NCI-H460 (cell line): ENCODE results near the gene TMEM39B. TPM values are rescaled to one million over a fixed set of nuclear protein-coding genes. Genes with fewer than 3 reads are reported as not detected.
A peak's percentile ranks its signal among the peaks of the same experiment; 100 is the strongest.
"Not testable (repeated sequence)": the region's sequence is repeated elsewhere in the genome, so short reads cannot be mapped to it uniquely, and the experiment has no call there.

Source experiments
- DNase-seq: peaks from one replicate; pipeline ENCODE4 v3.0.0-alpha.2; 2016; ENCODE audit warnings: low read depth; ENCODE audit errors: extremely low read depth
- total RNA-seq: library from RNA; depleted of rRNA; stranded (reverse); fragments of >200 nt; shearing (Covaris generic); gene quantifications from 2 replicates; pipeline ENCODE4 v1.2.3, GENCODE V29; 2014

Gene TMEM39B
- total RNA-seq, 1 experiment from 2014 or later = 8.6 TPM

DNA sequence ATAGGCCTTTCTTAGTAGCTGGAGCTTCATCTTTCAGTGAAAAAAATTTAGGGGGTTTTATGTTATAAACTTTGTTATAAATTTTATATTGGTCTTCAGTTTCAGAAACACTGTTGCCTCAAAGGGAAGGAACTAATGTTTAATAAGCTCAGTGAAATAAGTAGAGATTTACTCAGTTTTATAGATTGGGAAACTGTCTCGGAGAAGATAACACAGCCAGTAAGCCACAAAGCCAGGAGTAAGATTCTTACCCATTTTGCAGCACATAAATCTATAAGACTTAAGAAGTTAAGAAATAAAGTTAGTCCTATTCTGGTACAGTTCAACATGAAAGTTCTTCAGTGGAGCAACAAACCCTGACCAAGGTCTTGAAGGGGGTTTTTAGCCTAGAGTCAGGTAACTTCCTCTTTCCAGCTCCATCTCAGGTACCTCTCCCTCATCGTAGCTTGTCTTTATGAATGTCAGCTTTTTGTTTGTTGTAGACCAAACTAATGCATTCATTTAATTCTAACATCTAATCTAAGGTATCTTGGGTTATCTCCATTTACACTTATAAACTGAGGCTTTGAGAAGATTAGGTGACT is 38.4 kb downstream of the TMEM39B start:
- no peak for DNase-seq

DNA sequence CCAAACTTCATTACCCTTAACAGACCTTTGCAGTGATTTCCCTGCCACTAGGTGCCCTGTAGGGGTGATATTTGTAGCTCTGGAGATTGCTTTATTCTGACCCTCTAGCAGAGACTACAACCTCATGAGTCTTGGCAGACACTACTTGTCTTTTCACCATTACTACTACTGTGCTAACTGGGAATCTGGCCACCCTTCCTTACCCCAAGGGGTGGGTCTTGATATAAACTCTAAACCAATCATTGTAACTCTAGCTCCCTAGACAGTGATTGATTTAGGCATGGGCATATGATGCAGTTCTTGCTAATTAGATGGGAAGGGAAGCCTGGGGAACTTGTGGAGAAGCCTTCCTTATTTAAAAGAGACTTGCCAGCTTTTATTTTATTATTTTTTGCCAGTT is 39.0 kb downstream of the TMEM39B start:
- DNase-seq = no peak

DNA sequence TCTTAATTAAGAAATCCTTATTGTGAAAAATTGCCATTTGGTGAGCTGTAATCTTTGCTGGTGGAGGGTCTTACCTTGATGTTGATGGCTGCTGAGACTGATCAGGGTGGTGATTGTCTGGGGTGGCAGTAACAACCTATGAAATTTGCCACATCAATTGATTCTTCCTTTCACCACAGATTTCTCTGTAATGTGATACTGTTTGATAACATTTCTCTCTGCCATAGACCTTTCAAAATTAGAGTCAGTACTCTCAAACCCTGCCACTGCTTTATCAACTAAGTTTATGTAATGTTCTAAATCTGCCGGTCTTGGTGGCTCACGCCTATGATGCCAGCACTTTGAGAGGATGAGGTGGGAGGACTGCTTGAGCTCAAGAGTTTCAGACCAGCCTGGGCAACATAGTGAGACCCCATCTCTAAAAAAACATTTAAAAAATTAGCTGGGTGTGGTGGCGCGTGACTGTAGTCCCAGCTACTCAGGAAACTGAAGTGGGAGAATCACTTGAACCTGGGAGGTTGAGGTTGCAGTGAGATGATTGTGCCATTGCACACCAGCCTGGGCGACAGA is 40.2 kb downstream of the TMEM39B start:
- no peak for DNase-seq

DNA sequence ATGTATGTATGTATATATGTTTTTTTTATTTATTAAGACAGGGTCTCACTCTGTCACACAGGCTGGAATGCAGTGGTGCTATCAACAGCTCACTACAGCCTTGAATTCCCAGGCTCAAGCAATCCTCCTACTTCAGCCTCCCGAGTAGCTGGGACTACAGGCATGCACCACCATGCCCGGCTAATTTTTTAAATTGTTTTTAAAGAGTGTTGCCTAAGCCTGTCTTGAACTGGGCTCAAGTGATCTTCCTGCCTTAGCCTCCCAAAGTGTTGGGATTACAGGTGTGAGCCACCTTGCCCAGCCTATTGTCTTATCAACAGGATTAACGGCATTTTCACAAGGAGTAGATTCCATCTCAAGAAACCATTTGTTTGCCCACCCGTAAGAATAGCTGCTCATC is 40.7 kb downstream of the TMEM39B start:
- not testable (repeated sequence) for DNase-seq

DNA sequence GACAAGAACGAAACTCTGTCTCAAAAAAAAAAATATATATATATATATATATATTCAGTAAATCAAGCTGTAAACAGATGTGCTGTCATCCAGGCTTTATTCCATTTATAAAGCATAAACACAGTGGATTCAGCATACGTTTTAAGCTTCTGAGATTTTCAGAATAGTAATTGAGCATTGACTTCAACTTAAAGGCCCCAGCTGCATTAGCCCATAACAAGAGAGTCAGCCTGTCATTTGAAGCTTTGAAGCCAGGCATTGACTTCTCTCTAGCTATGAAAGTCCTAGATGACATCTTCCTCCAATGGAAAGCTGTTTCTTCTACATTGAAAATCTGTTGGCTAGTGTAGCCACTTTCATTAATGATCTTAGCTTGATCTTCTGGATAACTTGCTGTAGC is 41.7 kb downstream of the TMEM39B start:
- no peak for DNase-seq

DNA sequence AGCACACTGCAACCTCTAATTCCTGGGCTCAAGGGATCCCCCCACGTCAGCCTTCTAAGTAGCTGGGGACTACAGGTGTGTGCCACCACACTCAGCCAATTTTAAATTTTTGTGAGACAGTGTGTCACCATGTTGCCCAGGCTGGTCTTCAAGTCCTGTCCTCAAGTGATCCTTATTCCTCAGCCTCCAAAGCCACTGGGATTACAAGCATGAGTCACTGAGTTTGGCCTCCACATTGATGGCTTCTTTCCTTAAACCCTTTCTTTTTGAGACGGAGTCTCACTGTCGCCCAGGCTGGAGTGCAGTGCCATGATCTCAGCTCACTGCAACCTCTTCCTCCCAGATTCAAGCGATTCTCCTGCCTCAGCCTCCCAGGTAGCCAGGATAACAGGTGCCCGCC is 42.8 kb downstream of the TMEM39B start:
- DNase-seq = no peak

DNA sequence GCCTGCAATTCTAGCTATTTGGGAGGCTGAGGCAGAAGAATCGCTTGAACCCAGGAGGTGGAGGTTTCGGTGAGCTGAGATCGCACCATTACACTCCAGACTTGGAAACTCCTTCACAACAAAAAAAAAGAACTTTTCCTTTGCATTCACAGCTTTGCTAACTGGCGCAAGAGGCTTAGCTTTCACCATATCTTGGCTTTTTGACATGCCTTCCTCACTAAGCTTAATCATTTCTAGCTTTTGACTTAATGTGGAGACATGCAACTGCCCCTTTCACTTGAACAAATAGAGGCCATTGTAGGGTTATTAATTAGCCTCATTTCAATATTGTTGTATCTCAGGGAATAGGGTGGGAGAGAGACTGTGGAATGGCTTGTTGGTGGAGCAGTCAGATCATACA is 43.8 kb downstream of the TMEM39B start:
- no peak for DNase-seq

DNA sequence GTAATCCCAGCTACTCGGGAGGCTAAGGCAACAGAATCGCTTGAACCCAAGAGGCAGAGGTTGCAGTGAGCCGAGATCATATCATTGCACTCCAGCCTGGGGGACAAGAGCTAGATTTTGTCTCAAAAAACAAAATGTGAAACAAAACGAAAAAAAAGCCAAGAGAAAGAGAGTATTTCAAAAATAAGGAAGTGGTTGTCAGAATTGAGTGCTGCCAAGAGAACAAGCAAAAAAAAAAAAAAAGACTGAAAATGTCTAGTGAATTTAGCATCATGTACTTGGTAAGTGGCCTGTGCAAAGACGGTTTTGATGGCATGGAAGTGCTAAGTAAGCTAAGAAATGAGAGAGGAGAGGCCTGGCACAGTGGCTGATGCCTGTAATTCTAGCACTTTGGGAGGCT is 49.4 kb downstream of the TMEM39B start:
- no peak for DNase-seq

DNA sequence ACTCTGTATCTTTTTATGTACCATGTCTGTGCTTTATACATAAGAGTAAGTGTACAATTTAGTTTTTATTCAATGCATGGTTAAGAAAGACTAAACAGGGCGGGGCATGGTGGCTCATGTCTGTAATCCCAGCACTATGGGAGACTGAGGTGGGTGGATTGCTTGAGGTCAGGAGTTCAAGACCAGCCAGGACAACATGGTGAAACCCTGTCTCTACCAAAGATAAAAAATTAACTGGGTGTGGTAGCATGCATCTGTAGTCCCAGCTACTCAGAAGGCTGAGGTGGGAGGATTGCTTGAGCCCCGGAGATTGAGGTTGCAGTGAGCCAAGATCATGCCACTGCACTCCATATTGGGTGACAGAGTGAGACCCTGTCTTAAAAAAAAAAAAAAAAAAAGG is 50.6 kb downstream of the TMEM39B start:
- DNase-seq = not testable (repeated sequence)

DNA sequence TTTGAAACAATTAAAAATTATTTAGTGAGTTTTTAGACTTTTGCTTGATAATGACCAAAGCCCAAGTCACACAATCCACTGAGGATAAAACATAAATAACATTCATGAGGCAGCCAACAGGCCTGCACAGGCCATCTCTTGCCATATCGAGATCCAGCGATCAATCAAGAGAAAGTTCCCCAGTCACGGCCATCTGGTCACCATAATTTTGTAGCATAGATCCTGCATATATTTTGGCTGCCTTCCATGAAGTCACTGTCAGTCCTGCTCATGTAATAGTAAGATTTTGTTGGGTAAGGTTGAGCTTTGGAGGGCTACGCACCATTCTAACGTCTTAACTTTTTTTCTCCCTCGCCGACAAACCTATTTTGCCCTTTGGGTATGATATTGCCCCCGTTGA is 52.6 kb downstream of the TMEM39B start:
- no peak for DNase-seq

DNA sequence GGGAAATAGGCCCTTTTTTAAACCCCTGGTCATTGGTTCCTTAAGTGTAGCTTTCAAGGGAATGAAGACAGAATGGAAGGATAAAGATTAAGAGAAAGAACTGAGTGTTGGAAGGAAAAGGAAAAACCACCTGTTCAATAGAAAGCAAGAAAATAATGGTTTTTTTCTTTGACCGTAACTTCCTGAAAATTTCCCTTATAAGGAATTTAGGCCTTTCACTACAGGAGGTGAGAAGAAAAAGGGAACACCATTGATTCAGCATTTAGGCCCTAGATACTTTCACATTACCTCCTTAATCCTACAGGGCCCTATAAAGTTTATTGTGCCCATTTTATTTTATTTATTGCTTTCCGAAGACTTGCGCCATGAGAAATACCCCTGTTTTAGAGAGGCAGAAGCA is 54.0 kb downstream of the TMEM39B start:
- no peak for DNase-seq

DNA sequence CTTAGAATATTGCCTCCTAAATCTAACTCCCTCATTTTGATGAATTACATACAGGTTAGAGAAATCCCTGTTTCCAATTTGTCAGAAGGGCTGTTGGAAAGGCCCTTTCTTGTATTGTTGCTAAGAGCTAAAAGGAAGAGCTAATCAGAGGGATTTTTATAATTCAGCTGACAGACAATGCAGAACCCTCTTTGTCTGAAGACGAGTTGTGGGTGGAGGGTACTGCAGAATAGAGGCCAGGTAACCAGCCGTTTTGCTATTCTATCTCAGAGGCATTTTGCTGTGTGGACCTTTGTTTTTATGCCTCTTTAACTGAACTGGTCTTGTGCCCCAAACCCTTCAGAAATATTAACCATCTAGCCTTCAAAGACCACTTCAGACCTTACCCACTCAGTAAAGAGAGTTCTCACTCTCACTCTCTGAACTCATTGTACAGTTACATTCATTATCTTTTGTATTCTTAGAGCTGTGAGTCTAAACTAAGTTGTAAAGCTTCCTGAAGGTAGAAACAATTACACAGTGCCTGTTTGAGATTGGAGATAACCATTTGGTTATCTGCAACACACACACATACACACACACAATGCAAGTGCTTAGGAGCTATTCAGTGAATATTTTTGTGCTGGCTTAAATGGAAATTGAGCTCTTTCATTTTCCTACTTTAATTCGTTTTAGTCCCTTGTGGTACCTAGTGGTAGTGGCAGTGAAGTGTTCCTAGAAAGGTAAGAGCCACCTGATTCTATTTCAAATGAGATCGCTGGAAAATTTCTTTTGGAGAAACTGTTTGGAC is 54.9 kb downstream of the TMEM39B start:
- no peak for DNase-seq

DNA sequence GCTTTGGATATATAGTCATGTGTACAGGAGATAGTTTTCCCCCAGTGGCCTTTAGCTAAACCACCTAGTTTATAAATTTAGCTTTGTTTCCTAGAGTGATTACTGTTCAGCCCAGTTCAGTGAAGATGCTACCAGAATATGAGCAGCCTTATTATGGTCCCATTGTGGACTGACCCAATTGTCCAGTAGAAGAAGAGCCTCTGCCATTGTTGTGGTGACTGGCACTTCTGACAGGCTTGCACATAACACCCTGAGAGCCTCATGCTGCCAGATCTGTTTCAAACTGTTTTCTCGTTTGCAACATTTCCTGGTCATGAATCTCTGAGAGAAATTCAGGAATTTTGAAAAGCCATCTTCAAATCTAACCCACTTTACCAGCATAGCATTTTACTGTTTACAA is 55.7 kb downstream of the TMEM39B start:
- no peak for DNase-seq

DNA sequence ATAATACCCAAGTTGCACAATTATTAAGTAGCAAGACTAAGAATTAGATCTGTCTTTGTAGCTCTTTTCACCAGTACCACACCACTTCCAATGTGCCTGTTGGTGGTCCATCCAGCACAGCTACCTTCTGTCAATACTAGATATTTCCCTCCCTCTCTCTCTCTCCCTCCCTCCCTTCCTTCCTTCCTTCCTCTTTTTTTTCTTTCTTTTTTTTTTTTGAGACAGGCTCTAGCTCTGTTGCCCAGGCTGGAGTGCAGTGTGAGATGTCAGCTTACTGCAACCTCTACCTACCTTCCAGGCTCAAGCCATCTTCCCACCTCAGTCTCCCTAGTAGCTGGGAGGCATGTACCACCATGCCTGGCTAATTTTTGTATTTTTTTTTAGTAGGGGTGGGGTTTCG is 56.2 kb downstream of the TMEM39B start:
- no peak for DNase-seq

DNA sequence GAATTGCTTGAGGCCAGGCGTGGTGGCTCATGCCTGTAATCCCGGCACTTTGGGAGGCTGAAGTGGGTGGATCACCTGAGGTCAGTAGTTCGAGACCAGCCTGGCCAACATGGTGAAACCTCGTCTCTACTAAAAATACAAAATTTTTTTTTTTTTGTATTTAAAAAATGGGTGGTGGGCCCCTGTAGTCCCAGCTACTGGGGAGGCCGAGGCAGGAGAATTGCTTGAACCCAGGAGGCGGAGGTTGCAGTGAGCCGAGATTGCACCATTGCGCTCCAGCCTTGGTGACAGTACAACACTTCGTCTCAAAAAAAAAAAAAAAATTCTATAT is 61.2 kb downstream of the TMEM39B start:
- not testable (repeated sequence) for DNase-seq

DNA sequence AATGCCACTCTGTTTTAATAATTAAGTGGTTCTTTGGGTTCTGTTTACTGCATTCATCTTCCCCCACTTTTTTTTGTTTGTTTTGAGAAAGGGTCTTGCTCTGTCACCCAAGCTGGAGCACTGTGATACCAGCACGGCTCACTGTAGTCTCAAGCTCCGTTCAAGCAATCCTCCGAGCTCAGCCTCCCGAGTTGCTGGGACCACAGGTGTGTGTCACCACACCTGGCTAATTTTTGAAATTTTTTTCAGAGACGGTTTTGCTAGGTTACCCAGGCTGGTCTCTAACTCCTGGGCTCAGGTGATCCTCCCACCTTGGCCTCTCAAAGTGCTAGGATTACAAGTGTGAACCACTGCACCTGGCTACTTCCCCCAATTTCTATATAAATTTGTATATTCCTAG is 64.4 kb downstream of the TMEM39B start:
- DNase-seq = no peak

DNA sequence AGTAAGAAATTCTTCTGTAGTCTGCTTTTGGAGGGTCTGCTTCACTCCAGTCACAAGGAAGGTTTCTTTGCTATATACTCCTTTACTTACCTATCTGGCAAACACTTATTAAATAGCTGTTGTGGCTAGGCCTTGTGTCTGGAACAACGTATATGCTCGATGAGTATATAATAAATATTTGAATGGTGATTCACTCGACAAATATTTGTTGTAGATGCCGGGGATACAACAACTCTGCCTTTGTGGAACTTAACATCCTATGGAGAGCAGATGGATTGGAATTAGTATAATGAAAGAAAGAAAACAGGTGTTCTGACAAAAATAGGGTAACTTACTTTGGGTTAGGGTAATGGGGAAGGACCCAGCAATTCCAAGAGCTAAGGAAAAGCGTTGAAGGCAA is 66.2 kb downstream of the TMEM39B start:
- DNase-seq = peak; percentile 20

DNA sequence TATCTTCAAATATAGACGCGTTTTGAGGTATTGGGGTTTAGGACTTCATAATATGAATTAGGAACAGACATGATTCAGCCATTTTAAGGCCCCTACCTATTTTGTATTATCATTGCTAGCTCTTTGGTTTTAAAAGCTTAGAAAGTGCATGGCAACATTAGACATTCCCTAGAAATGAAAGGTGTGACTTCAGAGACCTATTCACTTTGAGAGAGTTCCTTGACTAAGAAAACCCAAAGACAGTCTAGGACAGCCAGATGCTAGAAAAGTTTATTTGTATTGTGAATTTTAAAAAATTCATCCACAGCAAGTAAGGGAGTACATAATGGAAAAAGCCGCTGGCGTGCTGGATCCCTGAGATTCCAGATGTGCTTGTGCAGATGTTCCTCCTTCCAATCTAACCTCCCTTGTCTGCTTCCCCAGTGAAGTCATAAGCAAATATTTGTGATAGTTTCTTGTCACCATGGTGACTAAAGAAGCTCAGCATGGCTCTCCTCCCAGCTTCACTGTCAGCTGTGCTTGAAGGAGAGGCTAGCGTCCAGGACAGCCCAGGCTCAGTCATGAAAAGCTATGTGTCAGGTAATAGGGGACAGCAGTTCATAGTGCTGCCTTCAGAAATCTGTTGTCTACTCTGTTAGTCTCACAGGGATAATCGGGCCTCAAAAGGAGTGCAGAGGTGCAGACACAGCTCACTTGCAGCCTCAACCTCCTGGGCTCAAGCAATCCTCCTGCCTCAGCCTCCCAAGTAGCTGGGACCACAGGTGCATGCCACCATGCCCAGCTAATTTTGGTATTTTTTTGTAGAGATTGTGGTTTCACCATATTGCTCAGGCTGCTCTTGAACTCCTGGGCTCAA is 69.9 kb downstream of the TMEM39B start:
- no peak for DNase-seq

DNA sequence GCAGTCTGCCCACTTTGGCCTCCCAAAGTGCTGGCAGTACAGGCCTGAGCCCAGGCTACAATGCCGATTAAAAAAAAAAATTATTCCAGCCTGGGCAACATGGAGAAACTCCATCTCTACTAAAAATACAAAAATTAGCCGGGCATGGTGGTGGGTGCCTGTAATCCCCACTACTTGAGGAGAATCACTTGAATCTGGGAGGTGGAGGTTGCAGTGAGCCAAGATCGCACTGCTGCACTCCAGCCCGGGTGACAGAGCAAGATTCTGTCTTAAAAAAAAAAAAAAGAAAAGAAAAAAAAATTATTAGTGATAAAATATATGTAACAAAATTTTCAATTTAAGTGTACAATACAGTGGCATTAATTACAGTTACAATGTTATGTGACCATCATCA is 70.6 kb downstream of the TMEM39B start:
- DNase-seq = not testable (repeated sequence)

DNA sequence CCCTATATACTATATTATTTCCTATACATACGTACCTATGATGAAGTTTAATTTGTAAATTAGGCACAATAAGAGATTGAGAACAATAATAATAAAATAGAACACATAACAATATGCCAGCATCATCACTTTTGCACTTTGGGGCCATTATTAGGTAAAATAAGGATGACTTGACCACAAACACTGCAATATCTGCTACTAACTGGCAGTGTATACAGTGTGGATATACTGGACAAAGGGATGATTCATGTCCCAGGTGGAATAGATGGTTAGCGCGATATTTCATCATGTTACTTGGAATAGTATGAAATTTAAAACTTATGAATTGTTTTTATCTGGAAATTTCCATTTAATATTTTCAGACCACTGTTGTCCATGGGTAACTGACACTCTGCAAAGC is 71.3 kb downstream of the TMEM39B start:
- no peak for DNase-seq

DNA sequence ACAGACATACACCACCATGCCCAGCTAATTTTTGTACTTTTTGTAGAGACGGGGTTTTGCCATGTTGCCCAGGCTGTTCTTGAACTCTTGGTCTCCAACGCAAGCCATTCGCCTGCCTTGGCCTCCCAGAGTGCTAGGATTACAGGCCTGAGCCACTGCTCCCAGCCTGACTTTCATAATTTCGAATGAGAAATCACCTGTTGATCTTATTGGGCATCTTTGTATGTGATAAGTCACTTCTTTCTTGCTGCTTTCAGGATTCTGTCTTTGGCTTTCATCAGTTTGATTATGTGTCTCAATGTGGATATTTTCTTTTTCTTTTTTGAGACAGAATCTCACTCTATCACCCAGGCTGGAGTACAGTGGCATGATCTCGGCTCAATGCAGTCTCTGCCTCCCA is 75.1 kb downstream of the TMEM39B start:
- not testable (repeated sequence) for DNase-seq
